ENCODE results near the gene NLGN1. TPM values are rescaled to one million over a fixed set of nuclear protein-coding genes. Genes with fewer than 3 reads are reported as not detected.

The NLGN1 gene
- total RNA-seq, 1 experiment from 2014 or later = 5.2 TPM

- H3K9me3 Mint-ChIP-seq = peaks cover 14 to 16% of the 10 kb centered on the region in 2 experiments
- no peak for TF ChIP-seq CTCF (conservative IDR thresholded peaks at IDR 0.05)
Measured at GRCh38 chr3:174317005-174317404, 919.5 kb downstream of the NLGN1 start.

More at GRCh38 chr3:174317005-174317404, 919.5 kb downstream of the NLGN1 start:
- Histone ChIP-seq H2BK12ac (ENCODE audit: insufficient read length, low read depth, low read length) (no peak overlapping the region), H3K14ac (ENCODE audit: insufficient read depth, low read length) (no peak overlapping the region), H2BK20ac (ENCODE audit: low read depth, low read length, poor library complexity, severe bottlenecking) (no peak overlapping the region), H3K4me1 (ENCODE audit: insufficient read depth, low read length) (no peaks in the 10 kb centered on the region), H3K4ac (ENCODE audit: low read depth, low read length) (no peak overlapping the region), H3K56ac (ENCODE audit: insufficient read length, low read depth, low read length) (no peak overlapping the region), H4K5ac (ENCODE audit: insufficient read length, low read depth, low read length) (no peak overlapping the region), H3K23ac (ENCODE audit: insufficient read length, low read depth, low read length) (no peak overlapping the region), H4K91ac (ENCODE audit: insufficient read length, low read depth, low read length) (no peak overlapping the region), H2BK120ac (ENCODE audit: low read depth, low read length, poor library complexity, severe bottlenecking) (no peak overlapping the region), H3K79me1 (ENCODE audit: insufficient read depth, low read depth, low read length, poor library complexity, severe bottlenecking) (no peaks in the 10 kb centered on the region), H3K4me2 (ENCODE audit: insufficient read depth, insufficient read length, low read length) (no peak overlapping the region), H3K9me3 (ENCODE audit: control insufficient read depth, low read depth, low read length) (no peaks in the 10 kb centered on the region), H4K8ac (replicated peaks; ENCODE audit: insufficient read length, low read depth, low read length) (no peak overlapping the region), H3K23me2 (ENCODE audit: insufficient read length, low read depth, low read length, poor library complexity, severe bottlenecking) (no peaks in the 10 kb centered on the region), H3K27ac (ENCODE audit: insufficient read length, low read depth, low read length) (no peak overlapping the region), H3K9ac (ENCODE audit: extremely low read depth, insufficient read length, low read length) (no peak overlapping the region), H2BK5ac (ENCODE audit: insufficient read length, low read length) (no peak overlapping the region), H2AFZ (ENCODE audit: low read length) (no peak overlapping the region), H3K27me3 (ENCODE audit: insufficient read depth, low read length) (0 out of 2 replicates have a peak, but pooled peaks cover 2% of the 10 kb centered on the region), H3K79me2 (ENCODE audit: insufficient read depth, low read length) (no peaks in the 10 kb centered on the region), H4K20me1 (ENCODE audit: control insufficient read depth, insufficient read depth, insufficient read length) (no peaks in the 10 kb centered on the region), H3T11ph (ENCODE audit: low read length) (no peak overlapping the region), H2BK15ac (ENCODE audit: low read depth, low read length) (no peak overlapping the region), H3K18ac (ENCODE audit: insufficient read length, low read depth, low read length) (no peak overlapping the region), H2AK5ac (ENCODE audit: insufficient read length, low read length) (no peak overlapping the region)
- WGBS (ENCODE audit: extremely low coverage, insufficient read length, low lambda C conversion rate) = no CpG with 5 or more reads among the region's 1 CpG
- no peak overlapping the region for H3K4me3 Mint-ChIP-seq
- no peak overlapping the region for H3K27ac Mint-ChIP-seq
- no peaks in the 10 kb centered on the region for H3K27me3 Mint-ChIP-seq (ENCODE audit: low read depth)
- no peak for DNase-seq
- H3K36me3 Mint-ChIP-seq (ENCODE audit: insufficient read depth in 1 of 3, low read depth in 3 of 3) = peaks cover 0 to 18% (median 12%) of the 10 kb centered on the region in 3 experiments; a peak in 6 of 7 replicates
- H3K4me1 Mint-ChIP-seq = peaks cover 14 to 17% of the 10 kb centered on the region in 2 experiments

Data from H9 (cell line).